NCI-H2081 (cell line): ENCODE data around the gene CCBE1.

Source experiments
- DNase-seq, 2 experiments: peaks; one replicate each; lab custom pipeline; 2025; lab: John Stamatoyannopoulos, UW

The CCBE1 gene

GRCh38 chr18:59388817-59389216 lies 308.4 kb downstream of the CCBE1 start:
- no peak for DNase-seq

GRCh38 chr18:59387687-59388565 lies 309.3 kb downstream of the CCBE1 start:
- peak in 1 of 2 experiments; percentile 49 for DNase-seq

GRCh38 chr18:59386909-59387686 lies 310.1 kb downstream of the CCBE1 start:
- no peak for DNase-seq

GRCh38 chr18:59385191-59385590 lies 312.0 kb downstream of the CCBE1 start:
- DNase-seq: peak; percentile 4 to 22

GRCh38 chr18:59383851-59384250 lies 313.4 kb downstream of the CCBE1 start:
- DNase-seq: peak; percentile 86 to 96

- no peak for DNase-seq
These were observed 314.8 kb downstream of the CCBE1 start for GRCh38 chr18:59382383-59382782.

- DNase-seq: no peak
These were observed 315.3 kb downstream of the CCBE1 start for GRCh38 chr18:59381949-59382348.
